Gastrocnemius medialis (tissue), 4 donors: ENCODE measurements around the gene CDH4. TPM values are rescaled to one million over a fixed set of nuclear protein-coding genes. Genes with fewer than 3 reads are reported as not detected.

ENCODE experiments used
- ATAC-seq, 2 donors: fragments of 150-250 bp; one replicate each; pipeline ENCODE4 v1.9.1; 2016
- DNase-seq, 2 donors: peaks; one replicate each; pipeline ENCODE4 v3.0.0-alpha.2; 2019
- H3K27ac ChIP-seq, 4 donors: fragments of 200-600 bp; sonication (generic); 1 replicate in 1 of 4; 2 replicates in 3 of 4; pipeline ENCODE4 v1.5.1; 2016 to 2018; ENCODE audit warnings: mild to moderate bottlenecking in 2 of 4, moderate library complexity in 1 of 4
- H3K27me3 ChIP-seq, 3 donors: fragments of 200-600 bp; sonication (generic) in 2 of 3; 1 replicate in 1 of 3; 2 replicates in 2 of 3; pipeline versions ENCODE4 v1.5.1 to v1.6.0; 2016 to 2019; ENCODE audit warnings: mild to moderate bottlenecking in 1 of 3, moderate library complexity in 1 of 3
- H3K36me3 ChIP-seq, 2 donors: fragments of 200-600 bp; sonication (generic) in 1 of 2; one replicate each; pipeline ENCODE4 v1.5.1; 2017 to 2018
- H3K4me1 ChIP-seq, 2 donors: fragments of 200-600 bp; sonication (generic) in 1 of 2; one replicate each; pipeline ENCODE4 v1.5.1; 2016 to 2017; ENCODE audit warnings: mild to moderate bottlenecking in 2 of 2
- H3K4me3 ChIP-seq, 4 donors: fragments of 200-600 bp; sonication (generic) in 3 of 4; 1 replicate in 1 of 4; 2 replicates in 3 of 4; pipeline ENCODE4 v1.5.1; 2016 to 2019; ENCODE audit warnings: mild to moderate bottlenecking in 2 of 4
- H3K9me3 ChIP-seq, 3 donors: fragments of 200-600 bp; sonication (generic) in 2 of 3; 1 replicate in 1 of 3; 2 replicates in 2 of 3; pipeline ENCODE4 v1.5.1; 2016 to 2019
- POLR2A ChIP-seq, 2 donors: fragments of 450-650 bp; IDR thresholded peaks; one replicate each; pipeline ENCODE4 v1.6.1; 2017; ENCODE audit warnings: antibody characterized with exemption in 2 of 2, mild to moderate bottlenecking in 2 of 2, moderate library complexity in 2 of 2
- in situ Hi-C, 4 donors: fragments of 200-750 bp; cut with MboI; loops; one replicate each; pipeline versions ENCODE4 v1.15.0 to v1.8.0; 2017; ENCODE audit warnings: low sequenced_read_pairs in 4 of 4
- intact Hi-C: fragments of 100-400 bp; cut with DNase I; formaldehyde crosslinking; loops from one replicate; pipeline ENCODE4 v1.15.1; 2023; ENCODE audit warnings: low total_unique reads
- total RNA-seq, 4 donors: library from RNA; depleted of rRNA; stranded (reverse); fragments of >200 nt; gene quantifications; one replicate each; pipeline versions ENCODE4 v1.1.0 to v1.2.3, GENCODE V29; 2016
- TF ChIP-seq, protein P1 (sequence below), 5 experiments: fragments of 450-650 bp in 3 of 5; fragments of 200-600 bp in 2 of 5; sonication (generic) in 2 of 5; IDR thresholded peaks in 4 of 5; conservative IDR thresholded peaks in 1 of 5; 1 replicate in 4 of 5; 2 replicates in 1 of 5; pipeline ENCODE4 v1.5.1; 2016 to 2019; ENCODE audit warnings: antibody characterized with exemption in 5 of 5, mild to moderate bottlenecking in 3 of 5, moderate library complexity in 3 of 5

Gene CDH4
- total RNA-seq, 4 donors from 2014 or later: 0.38 to 1.2 (median 0.86) TPM

GRCh38 chr20:61636531-61637116 lies 384.6 kb downstream of the CDH4 start:
- DNase-seq (no peak), ATAC-seq (no peak)
- intact Hi-C loops (no loop called here), in situ Hi-C loops (no loop called here)
- no peaks in the 10 kb centered on the region for H3K9me3 ChIP-seq
- no peaks in the 10 kb centered on the region for H3K27me3 ChIP-seq
- no peak for TF ChIP-seq POLR2A (IDR thresholded peaks at IDR 0.05)
- TF ChIP-seq, protein P1, sequence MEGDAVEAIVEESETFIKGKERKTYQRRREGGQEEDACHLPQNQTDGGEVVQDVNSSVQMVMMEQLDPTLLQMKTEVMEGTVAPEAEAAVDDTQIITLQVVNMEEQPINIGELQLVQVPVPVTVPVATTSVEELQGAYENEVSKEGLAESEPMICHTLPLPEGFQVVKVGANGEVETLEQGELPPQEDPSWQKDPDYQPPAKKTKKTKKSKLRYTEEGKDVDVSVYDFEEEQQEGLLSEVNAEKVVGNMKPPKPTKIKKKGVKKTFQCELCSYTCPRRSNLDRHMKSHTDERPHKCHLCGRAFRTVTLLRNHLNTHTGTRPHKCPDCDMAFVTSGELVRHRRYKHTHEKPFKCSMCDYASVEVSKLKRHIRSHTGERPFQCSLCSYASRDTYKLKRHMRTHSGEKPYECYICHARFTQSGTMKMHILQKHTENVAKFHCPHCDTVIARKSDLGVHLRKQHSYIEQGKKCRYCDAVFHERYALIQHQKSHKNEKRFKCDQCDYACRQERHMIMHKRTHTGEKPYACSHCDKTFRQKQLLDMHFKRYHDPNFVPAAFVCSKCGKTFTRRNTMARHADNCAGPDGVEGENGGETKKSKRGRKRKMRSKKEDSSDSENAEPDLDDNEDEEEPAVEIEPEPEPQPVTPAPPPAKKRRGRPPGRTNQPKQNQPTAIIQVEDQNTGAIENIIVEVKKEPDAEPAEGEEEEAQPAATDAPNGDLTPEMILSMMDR (IDR thresholded peaks at IDR 0.05 in 4 of 5, conservative IDR thresholded peaks at IDR 0.05 in 1 of 5): no peak
- no peaks in the 10 kb centered on the region for H3K4me1 ChIP-seq
- no peak overlapping the region for H3K27ac ChIP-seq
- no peak overlapping the region for H3K4me3 ChIP-seq
- no peaks in the 10 kb centered on the region for H3K36me3 ChIP-seq

- H3K36me3 ChIP-seq: no peaks in the 10 kb centered on the region
- no peaks in the 10 kb centered on the region for H3K4me1 ChIP-seq
- ATAC-seq (no peak), DNase-seq (no peak)
- no peaks in the 10 kb centered on the region for H3K27me3 ChIP-seq
- H3K27ac ChIP-seq: no peak overlapping the region
- intact Hi-C loops: no loop called here
- H3K4me3 ChIP-seq: no peak overlapping the region
- no peaks in the 10 kb centered on the region for H3K9me3 ChIP-seq
- in situ Hi-C loops: no loop called here
- TF ChIP-seq POLR2A (IDR thresholded peaks at IDR 0.05): no peak
- TF ChIP-seq, protein P1 (IDR thresholded peaks at IDR 0.05 in 4 of 5, conservative IDR thresholded peaks at IDR 0.05 in 1 of 5): no peak
These were observed 386.9 kb downstream of the CDH4 start for GRCh38 chr20:61638802-61639585.

DNA sequence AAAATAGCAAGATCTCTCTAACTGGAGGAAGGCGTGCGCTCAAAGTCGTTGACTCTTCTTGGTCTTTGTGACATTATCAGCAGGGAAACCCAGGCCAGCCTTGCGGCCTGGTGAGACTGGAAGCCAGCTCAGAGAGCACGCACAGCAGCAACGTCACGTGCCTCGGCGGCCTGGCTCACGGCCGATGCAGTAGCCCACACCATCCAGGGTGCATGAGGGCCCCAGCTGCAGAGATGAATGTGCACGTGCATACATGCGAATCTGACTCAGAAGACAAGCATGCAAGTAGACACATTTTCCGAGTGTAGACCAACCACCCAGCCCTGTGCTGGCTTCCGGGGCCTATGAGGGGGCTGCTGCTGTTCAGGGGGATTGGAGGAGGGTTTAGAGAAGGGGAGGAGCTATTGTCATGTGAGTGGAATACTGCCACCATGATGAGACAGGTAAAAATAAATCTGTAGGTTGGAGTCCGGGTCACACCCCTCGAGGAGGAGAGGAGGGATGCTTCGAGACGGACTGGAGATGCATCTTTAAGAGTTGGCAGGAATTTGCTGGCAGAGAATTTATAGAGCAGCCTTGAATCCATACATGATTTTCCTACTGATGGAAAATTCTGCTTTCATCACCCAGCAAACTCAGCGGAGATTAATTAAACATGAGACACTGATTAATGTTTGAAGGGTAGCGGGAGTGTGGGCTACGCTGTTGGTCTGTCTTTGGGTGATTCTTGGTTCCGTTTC lies 388.2 kb downstream of the CDH4 start:
- DNase-seq (no peak), ATAC-seq (no peak)
- H3K4me1 ChIP-seq: no peaks in the 10 kb centered on the region
- no peak for TF ChIP-seq POLR2A (IDR thresholded peaks at IDR 0.05)
- H3K27me3 ChIP-seq: no peaks in the 10 kb centered on the region
- H3K4me3 ChIP-seq: no peak overlapping the region
- H3K9me3 ChIP-seq: no peaks in the 10 kb centered on the region
- intact Hi-C loops (no loop called here), in situ Hi-C loops (no loop called here)
- H3K36me3 ChIP-seq: no peaks in the 10 kb centered on the region
- H3K27ac ChIP-seq: no peak overlapping the region

GRCh38 chr20:61640871-61641245 lies 388.8 kb downstream of the CDH4 start:
- TF ChIP-seq, protein P1 (IDR thresholded peaks at IDR 0.05 in 4 of 5, conservative IDR thresholded peaks at IDR 0.05 in 1 of 5): no peak
- TF ChIP-seq POLR2A (IDR thresholded peaks at IDR 0.05): no peak
- no peak overlapping the region for H3K27ac ChIP-seq
- ATAC-seq: no peak
- H3K9me3 ChIP-seq: no peaks in the 10 kb centered on the region
- intact Hi-C loops: no loop called here
- H3K27me3 ChIP-seq: no peaks in the 10 kb centered on the region
- in situ Hi-C loops: no loop called here
- H3K4me3 ChIP-seq: no peak overlapping the region
- no peak for DNase-seq
- no peaks in the 10 kb centered on the region for H3K4me1 ChIP-seq
- H3K36me3 ChIP-seq: no peaks in the 10 kb centered on the region
